Sigmoid colon (tissue), 4 donors: ENCODE results near the gene OR8U1.

Experiments used
- CTCF ChIP-seq, 4 experiments: fragments of 450-650 bp in 3 of 4; fragments of 200-600 bp in 1 of 4; IDR thresholded peaks; one replicate each; pipeline ENCODE4 v1.5.1; 2016 to 2019; ENCODE audit warnings: antibody characterized with exemption in 4 of 4, mild to moderate bottlenecking in 3 of 4, moderate library complexity in 2 of 4
- POLR2AphosphoS5 ChIP-seq, 4 donors: sonication (generic); formaldehyde crosslinking; IDR thresholded peaks; one replicate each; pipeline ENCODE4 v1.6.1; 2017; ENCODE audit warnings: antibody characterized with exemption in 4 of 4

- no peak for TF ChIP-seq CTCF (IDR thresholded peaks at IDR 0.05)
- TF ChIP-seq POLR2AphosphoS5 (IDR thresholded peaks at IDR 0.05): no peak
These were observed 29.7 kb upstream of the OR8U1 start, which contains the start of gene OR8K1 for GRCh38 chr11:56345739-56346138.
